IMR-90 (cell line): ENCODE data around the gene TINAG. TPM values are rescaled to one million over a fixed set of nuclear protein-coding genes. Genes with fewer than 3 reads are reported as not detected.
A peak's percentile ranks its signal among the peaks of the same experiment; 100 is the strongest.

Experiments used
- ATAC-seq: fragments of 200-7000 bp; cut with Tn5 transposase; 2 replicates; pipeline ENCODE4 v1.9.1; 2020; ENCODE audit warnings: low read depth, mild to moderate bottlenecking, moderate library complexity
- BruUV-seq: library from RNA; stranded (reverse); fragments of 400-500 nt; replicated peaks from 2 replicates; lab custom pipeline; 2021; lab: Mats Ljungman, UMichigan
- CTCF ChIA-PET: fragments of 300-600 bp; formaldehyde crosslinking; extraction: SDS; loops from one replicate; lab custom pipeline; 2021; ENCODE audit warnings: antibody characterized with exemption; lab: Yijun Ruan, JAX
- POLR2A ChIA-PET: fragments of 300-600 bp; sonication (Branson Sonifier 250); formaldehyde crosslinking; loops from one replicate; lab custom pipeline; 2022; ENCODE audit warnings: antibody characterized with exemption; ENCODE audit not compliant: unreplicated experiment; lab: Charles Lee
- DNase-seq: peaks from one replicate; pipeline ENCODE4 v3.0.0; 2013
- H2AFZ ChIP-seq: replicated peaks from 2 replicates; pipeline ENCODE3; 2013; ENCODE audit warnings: low read length, mild to moderate bottlenecking; ENCODE audit not compliant: poor library complexity
- H2AK5ac ChIP-seq: 2 replicates; pipeline ENCODE4 v1.6.1; 2013; ENCODE audit warnings: low read depth, low read length, inconsistent platforms
- H2AK9ac ChIP-seq: replicated peaks from 2 replicates; pipeline ENCODE3; 2013; ENCODE audit warnings: mild to moderate bottlenecking, low read depth, low read length, moderate library complexity; ENCODE audit not compliant: poor library complexity
- H2BK120ac ChIP-seq: 2 replicates; pipeline ENCODE4 v1.6.1; 2013; ENCODE audit warnings: low read depth, low read length, inconsistent platforms
- H2BK15ac ChIP-seq: 3 replicates; pipeline ENCODE4 v1.6.1; 2013; ENCODE audit warnings: low read depth, low read length, inconsistent platforms
- H2BK20ac ChIP-seq: 2 replicates; pipeline ENCODE4 v1.6.1; 2013; ENCODE audit warnings: low read depth, mild to moderate bottlenecking, inconsistent platforms, low read length, moderate library complexity
- H2BK5ac ChIP-seq: 2 replicates; pipeline ENCODE4 v1.6.1; 2013; ENCODE audit warnings: mild to moderate bottlenecking, low read depth, low read length, inconsistent platforms; ENCODE audit not compliant: poor library complexity, severe bottlenecking
- H3K14ac ChIP-seq: replicated peaks from 2 replicates; pipeline ENCODE4 v1.6.1; 2013; ENCODE audit warnings: low read depth, low read length, inconsistent platforms
- H3K18ac ChIP-seq: 2 replicates; pipeline ENCODE4 v1.6.1; 2013; ENCODE audit warnings: low read depth, low read length, control low read depth
- H3K23ac ChIP-seq: 2 replicates; pipeline ENCODE4 v1.6.1; 2013; ENCODE audit warnings: low read depth, low read length, inconsistent platforms
- H3K27ac ChIP-seq: 2 replicates; pipeline ENCODE4 v1.5.1; 2013; ENCODE audit warnings: mild to moderate bottlenecking, control low read depth, low read length; ENCODE audit not compliant: insufficient read depth
- H3K27me3 ChIP-seq: 2 replicates; pipeline ENCODE4 v1.6.1; 2013; ENCODE audit warnings: low read length; ENCODE audit not compliant: control insufficient read depth, insufficient read depth
- H3K36me3 ChIP-seq: 2 replicates; pipeline ENCODE4 v1.6.1; 2013; ENCODE audit warnings: low read length, mixed read lengths; ENCODE audit not compliant: control insufficient read depth, insufficient read depth
- H3K4ac ChIP-seq: 2 replicates; pipeline ENCODE4 v1.6.1; 2013; ENCODE audit warnings: low read depth, low read length, inconsistent platforms
- H3K4me1 ChIP-seq: 2 replicates; pipeline ENCODE4 v1.6.1; 2013; ENCODE audit warnings: low read length, mixed read lengths; ENCODE audit not compliant: control insufficient read depth, insufficient read depth
- H3K4me2 ChIP-seq: 2 replicates; pipeline ENCODE4 v1.6.1; 2013; ENCODE audit warnings: low read depth, mild to moderate bottlenecking, control low read depth, low read length, moderate library complexity
- H3K4me3 ChIP-seq: 2 replicates; pipeline ENCODE4 v1.5.1; 2013; ENCODE audit warnings: low read depth, mild to moderate bottlenecking, control low read depth, low read length, moderate library complexity; ENCODE audit not compliant: insufficient read depth
- H3K56ac ChIP-seq: 2 replicates; pipeline ENCODE4 v1.6.1; 2013; ENCODE audit warnings: low read length, inconsistent platforms; ENCODE audit not compliant: insufficient read depth; ENCODE audit errors: extremely low read depth
- H3K79me1 ChIP-seq, 2 experiments: 2 replicates each; pipeline ENCODE4 v1.6.1; 2013; ENCODE audit warnings: low read length in 2 of 2, inconsistent platforms in 1 of 2, low read depth in 1 of 2
- H3K9ac ChIP-seq: 2 replicates; pipeline ENCODE4 v1.6.1; 2013; ENCODE audit warnings: low read depth, low read length, control low read depth
- H3K9me1 ChIP-seq: 2 replicates; pipeline ENCODE4 v1.6.1; 2013; ENCODE audit warnings: low read length, inconsistent platforms; ENCODE audit not compliant: insufficient read depth
- H3K9me3 ChIP-seq: 2 replicates; pipeline ENCODE4 v1.6.1; 2013; ENCODE audit warnings: low read length; ENCODE audit not compliant: control insufficient read depth, insufficient read depth
- H4K20me1 ChIP-seq: 2 replicates; pipeline ENCODE4 v1.6.1; 2013; ENCODE audit warnings: low read length, inconsistent platforms; ENCODE audit not compliant: insufficient read depth
- H4K5ac ChIP-seq: 2 replicates; pipeline ENCODE4 v1.6.1; 2013; ENCODE audit warnings: mild to moderate bottlenecking, low read depth, low read length, control low read depth
- H4K8ac ChIP-seq, 2 experiments: 2 replicates each; pipeline ENCODE4 v1.6.1; 2013; ENCODE audit warnings: low read depth in 2 of 2, low read length in 2 of 2, control low read depth in 1 of 2, inconsistent platforms in 1 of 2
- H4K91ac ChIP-seq: 2 replicates; pipeline ENCODE4 v1.6.1; 2013; ENCODE audit warnings: low read depth, low read length, inconsistent platforms; ENCODE audit not compliant: insufficient read depth
- BHLHE40 ChIP-seq: fragments of 150-350 bp; IDR thresholded peaks from 2 replicates; pipeline ENCODE4 v1.6.1; 2016; ENCODE audit warnings: mild to moderate bottlenecking, low read depth, low read length
- CEBPB ChIP-seq: IDR thresholded peaks from 2 replicates; pipeline ENCODE4 v1.6.1; 2012; ENCODE audit warnings: low read depth, low read length, improper control_type of control experiment
- CHD1 ChIP-seq: IDR thresholded peaks from 2 replicates; pipeline ENCODE4 v1.6.1; 2012; ENCODE audit warnings: low read depth, low read length, improper control_type of control experiment
- FOS ChIP-seq: fragments of 150-350 bp; IDR thresholded peaks from 2 replicates; pipeline ENCODE4 v1.6.1; 2016; ENCODE audit warnings: low read depth, low read length
- MAFK ChIP-seq: IDR thresholded peaks from 2 replicates; pipeline ENCODE4 v1.6.1; 2012; ENCODE audit warnings: low read depth, low read length, improper control_type of control experiment
- MAZ ChIP-seq: IDR thresholded peaks from 2 replicates; pipeline ENCODE4 v1.6.1; 2012; ENCODE audit warnings: low read depth, mild to moderate bottlenecking, low read length, improper control_type of control experiment, moderate library complexity, borderline replicate concordance
- MXI1 ChIP-seq: IDR thresholded peaks from 2 replicates; pipeline ENCODE4 v1.6.1; 2012; ENCODE audit warnings: low read depth, mild to moderate bottlenecking, low read length, moderate library complexity, borderline replicate concordance
- NFE2L2 ChIP-seq: fragments of 150-350 bp; IDR thresholded peaks from 2 replicates; pipeline ENCODE4 v1.6.1; 2016; ENCODE audit warnings: low read depth, mild to moderate bottlenecking, low read length
- RFX5 ChIP-seq: IDR thresholded peaks from 2 replicates; pipeline ENCODE4 v1.8.0; 2012; ENCODE audit warnings: low read depth, mild to moderate bottlenecking, low read length, moderate library complexity
- SMC3 ChIP-seq: fragments of 150-350 bp; IDR thresholded peaks from 2 replicates; pipeline ENCODE4 v1.6.1; 2016; ENCODE audit warnings: low read depth, mild to moderate bottlenecking, antibody characterized with exemption, low read length, moderate library complexity
- WGBS, 2 experiments: methylation state at CpG; one replicate each; pipeline versions ENCODE4 v1.1.5 to v1.1.7; 2013; ENCODE audit warnings: missing lambda C conversion rate in 2 of 2; ENCODE audit not compliant: insufficient read length in 1 of 2; ENCODE audit errors: extremely low coverage in 2 of 2; 5-methylcytosine and 5-hydroxymethylcytosine counted together
- dilution Hi-C: fragments of 300-500 bp; cut with HindIII; formaldehyde crosslinking; loops from one replicate; pipeline ENCODE4 v1.14.3; 2018; ENCODE audit warnings: low sequenced_read_pairs; ENCODE audit not compliant: unreplicated experiment
- in situ Hi-C: fragments of 300-500 bp; cut with MboI; formaldehyde crosslinking; loops from 3 replicates; pipeline ENCODE4 v1.14.3; 2019; ENCODE audit warnings: low sequenced_read_pairs, inconsistent platforms, mixed read lengths
- intact Hi-C: fragments of 100-400 bp; cut with micrococcal nuclease; formaldehyde crosslinking; loops from 2 replicates; pipeline ENCODE4 v1.10.0; 2022
- polyA plus RNA-seq, 3 experiments: library from polyadenylated mRNA; depleted of rRNA; stranded (reverse); fragments of >200 nt; gene quantifications; 2 replicates each; pipeline ENCODE4 v1.2.3, GENCODE V29; 2012; ENCODE audit warnings: low replicate concordance in 1 of 3
- total RNA-seq: library from RNA; depleted of rRNA; stranded (reverse); fragments of >200 nt; gene quantifications from 2 replicates; pipeline ENCODE4 v1.2.3, GENCODE V29; 2012
- TF ChIP-seq, protein P1 (sequence below): fragments of 150-350 bp; IDR thresholded peaks from 2 replicates; pipeline ENCODE4 v1.6.1; 2016; ENCODE audit warnings: low read depth, mild to moderate bottlenecking, low read length, moderate library complexity, borderline replicate concordance
- TF ChIP-seq, protein P2 (sequence below): fragments of 150-350 bp; IDR thresholded peaks from 2 replicates; pipeline ENCODE4 v1.6.1; 2017; ENCODE audit warnings: mild to moderate bottlenecking, antibody characterized with exemption, low read length, low read depth
- TF ChIP-seq, protein P3 (sequence below): conservative IDR thresholded peaks from 2 replicates; pipeline ENCODE4 v1.5.1; 2012; ENCODE audit warnings: mild to moderate bottlenecking, low read depth, low read length, improper control_type of control experiment

Gene TINAG
- total and polyA plus RNA-seq, 2 of the 4 experiments (the other 2 are of a cell fraction) = not detected

- H3K56ac ChIP-seq = no peak overlapping the region
- 83% methylated on average over 1 of the region's 7 CpGs; no CpG with 5 or more reads in 1 of the 2 experiments for WGBS, 2 experiments
- H2BK120ac ChIP-seq = no peak overlapping the region
- H3K4me1 ChIP-seq = no peaks in the 10 kb centered on the region
- POLR2A ChIA-PET = no interaction called here
- ATAC-seq (no peak), DNase-seq (peak; percentile 0)
- dilution Hi-C loops (no loop called here), intact Hi-C loops (no loop called here), in situ Hi-C loops (no loop called here)
- no peak overlapping the region for H3K18ac ChIP-seq
- H2AK5ac ChIP-seq = no peak overlapping the region; the same call in 1 of the 2 replicates
- TF ChIP-seq NFE2L2 (no peak), CEBPB (no peak), BHLHE40 (no peak), FOS (no peak), RFX5 (no peak), SMC3 (no peak), MAZ (no peak), CHD1 (no peak), MXI1 (no peak), MAFK (no peak)
- TF ChIP-seq, protein P1, sequence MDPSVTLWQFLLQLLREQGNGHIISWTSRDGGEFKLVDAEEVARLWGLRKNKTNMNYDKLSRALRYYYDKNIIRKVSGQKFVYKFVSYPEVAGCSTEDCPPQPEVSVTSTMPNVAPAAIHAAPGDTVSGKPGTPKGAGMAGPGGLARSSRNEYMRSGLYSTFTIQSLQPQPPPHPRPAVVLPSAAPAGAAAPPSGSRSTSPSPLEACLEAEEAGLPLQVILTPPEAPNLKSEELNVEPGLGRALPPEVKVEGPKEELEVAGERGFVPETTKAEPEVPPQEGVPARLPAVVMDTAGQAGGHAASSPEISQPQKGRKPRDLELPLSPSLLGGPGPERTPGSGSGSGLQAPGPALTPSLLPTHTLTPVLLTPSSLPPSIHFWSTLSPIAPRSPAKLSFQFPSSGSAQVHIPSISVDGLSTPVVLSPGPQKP = no peak
- TF ChIP-seq, protein P2, sequence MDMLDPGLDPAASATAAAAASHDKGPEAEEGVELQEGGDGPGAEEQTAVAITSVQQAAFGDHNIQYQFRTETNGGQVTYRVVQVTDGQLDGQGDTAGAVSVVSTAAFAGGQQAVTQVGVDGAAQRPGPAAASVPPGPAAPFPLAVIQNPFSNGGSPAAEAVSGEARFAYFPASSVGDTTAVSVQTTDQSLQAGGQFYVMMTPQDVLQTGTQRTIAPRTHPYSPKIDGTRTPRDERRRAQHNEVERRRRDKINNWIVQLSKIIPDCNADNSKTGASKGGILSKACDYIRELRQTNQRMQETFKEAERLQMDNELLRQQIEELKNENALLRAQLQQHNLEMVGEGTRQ = no peak
- TF ChIP-seq, protein P3, sequence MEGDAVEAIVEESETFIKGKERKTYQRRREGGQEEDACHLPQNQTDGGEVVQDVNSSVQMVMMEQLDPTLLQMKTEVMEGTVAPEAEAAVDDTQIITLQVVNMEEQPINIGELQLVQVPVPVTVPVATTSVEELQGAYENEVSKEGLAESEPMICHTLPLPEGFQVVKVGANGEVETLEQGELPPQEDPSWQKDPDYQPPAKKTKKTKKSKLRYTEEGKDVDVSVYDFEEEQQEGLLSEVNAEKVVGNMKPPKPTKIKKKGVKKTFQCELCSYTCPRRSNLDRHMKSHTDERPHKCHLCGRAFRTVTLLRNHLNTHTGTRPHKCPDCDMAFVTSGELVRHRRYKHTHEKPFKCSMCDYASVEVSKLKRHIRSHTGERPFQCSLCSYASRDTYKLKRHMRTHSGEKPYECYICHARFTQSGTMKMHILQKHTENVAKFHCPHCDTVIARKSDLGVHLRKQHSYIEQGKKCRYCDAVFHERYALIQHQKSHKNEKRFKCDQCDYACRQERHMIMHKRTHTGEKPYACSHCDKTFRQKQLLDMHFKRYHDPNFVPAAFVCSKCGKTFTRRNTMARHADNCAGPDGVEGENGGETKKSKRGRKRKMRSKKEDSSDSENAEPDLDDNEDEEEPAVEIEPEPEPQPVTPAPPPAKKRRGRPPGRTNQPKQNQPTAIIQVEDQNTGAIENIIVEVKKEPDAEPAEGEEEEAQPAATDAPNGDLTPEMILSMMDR = no peak
- no peak overlapping the region for H3K9ac ChIP-seq
- no peak overlapping the region; the same call in 2 of the 3 replicates for H2BK15ac ChIP-seq
- CTCF ChIA-PET = no interaction called here
- no peak overlapping the region for H3K23ac ChIP-seq
- H4K91ac ChIP-seq = no peak overlapping the region
- BruUV-seq = no TSS peak
- H3K36me3 ChIP-seq = no peaks in the 10 kb centered on the region
- H2BK5ac ChIP-seq = no peak overlapping the region
- no peaks in the 10 kb centered on the region for H4K20me1 ChIP-seq
- 0 out of 4 replicates have a peak overlapping the region, but pooled peaks of 1 of the 2 experiments have one; percentile 9 for H4K8ac ChIP-seq
- no peak overlapping the region for H3K4me2 ChIP-seq
- H3K4ac ChIP-seq = no peak overlapping the region
- no peak overlapping the region for H2AFZ ChIP-seq
- H3K9me1 ChIP-seq = no peaks in the 10 kb centered on the region
- H3K4me3 ChIP-seq = no peak overlapping the region
- H3K14ac ChIP-seq = no peak overlapping the region
- H4K5ac ChIP-seq = no peak overlapping the region
- H3K27me3 ChIP-seq = no peaks in the 10 kb centered on the region
- no peak overlapping the region for H2AK9ac ChIP-seq
- H2BK20ac ChIP-seq = no peak overlapping the region
- no peak overlapping the region for H3K27ac ChIP-seq
- no peaks in the 10 kb centered on the region for H3K79me1 ChIP-seq
- H3K9me3 ChIP-seq = no peaks in the 10 kb centered on the region
Observed at GRCh38 chr6:54327631-54328030, 19.4 kb downstream of the TINAG start.
